ENCODE data around the gene CBX5. TPM values are rescaled to one million over a fixed set of nuclear protein-coding genes. Genes with fewer than 3 reads are reported as not detected.
"Not testable (repeated sequence)": the region's sequence is repeated elsewhere in the genome, so short reads cannot be mapped to it uniquely, and the experiment has no call there.

The CBX5 gene
- total and polyA plus RNA-seq, 9 of the 15 experiments (the other 6 are each of a cell fraction or from before 2014, with no cell fraction given), result 32.6 to 102 (median 59.2) TPM

DNA sequence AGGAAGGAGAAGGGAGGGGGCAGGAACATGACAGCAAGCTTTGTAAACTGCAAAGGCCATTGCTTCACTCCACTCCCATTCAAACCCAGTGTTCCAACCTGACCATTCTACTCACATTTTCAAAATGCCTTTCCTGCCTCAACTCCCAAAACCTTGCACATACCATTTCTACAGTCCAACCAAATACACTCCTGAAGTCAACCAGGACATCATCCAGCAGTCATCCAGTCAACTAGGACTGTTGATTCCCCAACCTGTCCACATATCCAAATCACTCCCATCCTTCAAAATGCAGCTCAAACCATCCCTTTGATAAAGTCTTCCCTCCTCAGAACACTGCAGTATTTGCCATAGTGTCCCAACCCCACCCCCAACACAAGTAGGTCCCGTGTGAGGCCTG is 94.0 kb downstream of the CBX5 start (continued):
- no peak for TF ChIP-seq MXD1 (CRISPR knock-in tag; IDR thresholded peaks at IDR 0.05; ENCODE audit: borderline replicate concordance, poor library complexity, severe bottlenecking)
- no peak for TF ChIP-seq DPF2 (IDR thresholded peaks at IDR 0.05)
- TF ChIP-seq ZNF408 (CRISPR knock-in tag; IDR thresholded peaks at IDR 0.05; ENCODE audit: low read depth), result no peak
- TF ChIP-seq MAFK (IDR thresholded peaks at IDR 0.05; ENCODE audit: low read length), result no peak
- no peak for TF ChIP-seq MYBL2 (IDR thresholded peaks at IDR 0.05; ENCODE audit: low read depth)
- no peak for TF ChIP-seq MYBL2 (CRISPR knock-in tag; IDR thresholded peaks at IDR 0.05; ENCODE audit: borderline replicate concordance)
- TF ChIP-seq SP1 (CRISPR knock-in tag; IDR thresholded peaks at IDR 0.05), result no peak
- no peak for TF ChIP-seq HDAC8 (tag; IDR thresholded peaks at IDR 0.05)

GRCh38 chr12:54185297-54185696 is 94.6 kb downstream of the CBX5 start:
- CTCF ChIA-PET (ENCODE audit: low intra/inter-chr PET ratio); BruUV-seq (replicated peaks); H2AFZ ChIP-seq (ENCODE audit: low read depth, low read length); in situ Hi-C loops (cut with MboI); H3K4me3 ChIP-seq; H3K27ac ChIP-seq (ENCODE audit: extremely low read depth, low read depth, low read length); intact Hi-C loops (cut with micrococcal nuclease); H3K4me2 ChIP-seq (ENCODE audit: insufficient read depth, low read length); H3K9me1 ChIP-seq (ENCODE audit: control insufficient read depth, insufficient read depth, low read length); DNase-seq (ENCODE audit: extremely low read depth in 1 of 4, low spot score in 3 of 4); ATAC-seq; H3K27me3 ChIP-seq (ENCODE audit: control insufficient read depth in 2 of 2, insufficient read depth in 2 of 2, low read length in 2 of 2); H3K9me3 ChIP-seq (replicated peaks; ENCODE audit: control insufficient read depth, insufficient read depth, low read depth, low read length); H3K9ac ChIP-seq (ENCODE audit: insufficient read depth in 1 of 2, low read depth in 2 of 2, low read length in 2 of 2); FAIRE-seq; H4K20me1 ChIP-seq (replicated peaks; ENCODE audit: control insufficient read depth, insufficient read depth, low read length): not testable (repeated sequence)
- POLR2A ChIA-PET, result interaction anchor here (1.1 kb wide), 1 partner anchor 12 kb away, joined by 3 read pairs; no protein-coding TSS in a partner anchor
- H3K79me2 ChIP-seq (ENCODE audit: control insufficient read depth, insufficient read depth, low read length), result peaks cover 14% of the 10 kb centered on the region
- peaks cover 9 to 18% of the 10 kb centered on the region in 2 experiments; a peak in 4 of 5 replicates for H3K4me1 ChIP-seq (replicated peaks in 1 of 2; ENCODE audit: control insufficient read depth in 2 of 2, insufficient read depth in 2 of 2, low read length in 2 of 2)
- peaks cover 38% of the 10 kb centered on the region for H3K36me3 ChIP-seq (ENCODE audit: control insufficient read depth, insufficient read depth, low read length)
- 91% methylated on average over 9 of the region's 9 CpGs for WGBS (ENCODE audit: insufficient coverage, low coverage, missing lambda C conversion rate)
